Stimulated activated CD8-positive, alpha-beta memory T cell treated with anti-CD3 and anti-CD28 coated beads, Interleukin-4, amount 100 ng/mL, for 48 hours (primary cell): ENCODE data around the gene TFE3.

ENCODE experiments used
- DNase-seq: peaks from one replicate; pipeline ENCODE4 v3.0.0-alpha.2; 2020

Gene TFE3

GRCh38 chrX:49060914-49061313 is 17.8 kb upstream of the TFE3 start:
- DNase-seq, result no peak

DNA sequence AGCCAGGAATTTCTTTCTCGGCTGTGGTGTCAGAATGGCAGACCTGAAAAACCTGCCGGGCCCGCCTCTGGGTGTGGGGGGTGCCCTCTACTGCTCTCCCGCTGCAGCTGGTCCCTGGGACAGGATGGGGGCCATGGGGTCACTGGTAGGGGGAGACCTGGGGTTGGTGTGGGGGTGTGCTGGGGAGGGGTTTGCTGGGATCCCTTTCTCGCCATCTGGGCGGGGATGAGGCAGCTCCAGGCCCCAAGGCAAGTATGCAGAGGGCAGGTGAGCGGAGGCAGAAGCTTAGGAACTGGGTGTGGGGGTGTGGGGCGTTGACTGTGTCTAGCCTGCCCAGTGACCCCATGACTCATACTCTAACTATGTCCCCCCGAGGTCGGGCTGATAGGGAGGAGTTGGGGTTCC is 16.5 kb upstream of the TFE3 start:
- no peak for DNase-seq

DNA sequence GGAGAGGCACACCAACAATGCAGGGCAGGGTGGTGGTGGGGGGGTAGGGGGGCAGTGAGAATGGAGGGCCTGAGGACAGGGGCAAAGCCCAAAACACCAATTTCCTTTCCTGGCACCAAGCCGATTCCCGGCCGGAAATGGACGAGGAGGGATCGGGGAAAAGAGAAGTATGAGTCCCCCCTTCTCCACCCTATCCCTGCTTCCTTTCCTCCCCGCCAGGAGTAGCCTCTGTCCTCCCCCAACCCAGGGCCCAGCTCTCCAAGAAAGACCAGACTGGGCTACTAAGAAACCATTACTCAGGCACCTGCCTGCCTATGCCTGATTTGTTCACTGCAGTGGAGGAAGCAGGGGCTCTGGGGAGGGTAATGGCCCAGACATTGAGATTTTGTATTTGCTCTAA is 16.0 kb upstream of the TFE3 start:
- DNase-seq, result no peak

DNA sequence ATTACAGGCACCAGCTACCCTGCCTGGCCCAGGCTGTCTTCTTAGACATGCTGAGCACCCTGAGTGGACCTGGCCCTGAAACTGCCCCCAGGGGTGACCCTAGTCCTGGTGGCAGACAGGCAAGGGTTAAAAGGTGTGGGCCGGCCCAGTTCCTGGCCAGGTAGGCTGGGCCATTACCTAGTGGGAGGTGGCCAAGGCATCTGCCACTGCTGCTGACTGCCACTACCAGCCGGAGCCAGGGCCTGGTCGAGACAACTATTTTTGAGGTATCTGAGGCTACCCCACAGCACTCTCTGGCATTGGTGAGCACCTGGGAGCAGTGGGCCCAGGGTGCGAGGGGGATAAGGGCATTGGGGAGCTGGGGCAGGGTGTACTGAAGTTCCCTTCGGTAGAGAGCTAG is 15.6 kb upstream of the TFE3 start, which contains the start of gene CCDC120:
Gene CCDC120, plus strand, starts transcription at position 206 of the 400 bp plus-strand sequence. CDS start 3,043 bp downstream, outside the sequence.
- no peak for DNase-seq

- no peak for DNase-seq
These were observed 11.1 kb upstream of the TFE3 start for GRCh38 chrX:49054073-49054762.

GRCh38 chrX:49053223-49054072 is 10.3 kb upstream of the TFE3 start:
- DNase-seq, result peak; percentile 75

- no peak for DNase-seq
These were observed 777 bp upstream of the TFE3 start for GRCh38 chrX:49043987-49044281.

- DNase-seq, result no peak
These were observed 457 bp downstream of the TFE3 start for GRCh38 chrX:49042581-49043219.

DNA sequence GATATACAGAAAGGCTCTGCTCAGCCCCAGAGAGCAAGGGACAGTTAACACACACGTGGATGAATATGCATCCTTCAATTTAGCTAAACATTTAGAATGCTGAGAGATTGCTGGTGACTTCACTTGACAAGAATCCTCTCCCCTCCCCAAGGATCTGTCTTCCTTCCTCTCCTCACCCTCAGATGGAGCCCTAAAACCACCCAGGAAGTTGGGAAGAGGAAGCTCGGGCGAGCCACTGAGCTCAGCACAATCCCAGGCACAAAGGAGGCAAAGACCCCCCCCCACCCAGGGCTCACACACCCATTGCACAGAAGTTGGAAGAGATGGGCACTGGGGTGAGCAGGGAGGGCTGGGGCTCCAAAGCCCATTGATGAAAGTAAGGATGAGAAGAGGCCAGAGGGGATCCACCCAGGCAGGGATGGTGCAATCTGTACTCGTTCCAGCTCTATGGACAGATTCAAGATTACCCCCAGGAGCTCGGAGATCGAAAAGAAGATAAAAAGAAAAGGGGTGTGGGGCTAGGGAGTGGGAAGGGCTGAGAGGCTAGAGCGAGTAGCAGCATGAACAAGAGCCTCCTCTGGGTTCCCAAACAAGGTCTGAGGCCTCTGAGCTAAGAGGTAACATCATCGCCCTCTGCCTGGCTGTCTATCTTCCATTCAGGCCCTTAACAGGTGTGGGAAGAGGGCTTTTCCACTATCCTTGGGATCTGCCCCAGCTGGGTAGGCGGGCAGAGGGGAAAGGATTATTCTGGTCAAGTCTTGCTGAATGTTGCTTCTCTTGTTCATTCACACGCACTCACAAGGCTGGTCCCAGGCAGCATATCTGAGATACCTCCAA is 1.2 kb downstream of the TFE3 start:
- DNase-seq, result no peak

- no peak for DNase-seq
These were observed 2.7 kb downstream of the TFE3 start for GRCh38 chrX:49040376-49040955.

DNA sequence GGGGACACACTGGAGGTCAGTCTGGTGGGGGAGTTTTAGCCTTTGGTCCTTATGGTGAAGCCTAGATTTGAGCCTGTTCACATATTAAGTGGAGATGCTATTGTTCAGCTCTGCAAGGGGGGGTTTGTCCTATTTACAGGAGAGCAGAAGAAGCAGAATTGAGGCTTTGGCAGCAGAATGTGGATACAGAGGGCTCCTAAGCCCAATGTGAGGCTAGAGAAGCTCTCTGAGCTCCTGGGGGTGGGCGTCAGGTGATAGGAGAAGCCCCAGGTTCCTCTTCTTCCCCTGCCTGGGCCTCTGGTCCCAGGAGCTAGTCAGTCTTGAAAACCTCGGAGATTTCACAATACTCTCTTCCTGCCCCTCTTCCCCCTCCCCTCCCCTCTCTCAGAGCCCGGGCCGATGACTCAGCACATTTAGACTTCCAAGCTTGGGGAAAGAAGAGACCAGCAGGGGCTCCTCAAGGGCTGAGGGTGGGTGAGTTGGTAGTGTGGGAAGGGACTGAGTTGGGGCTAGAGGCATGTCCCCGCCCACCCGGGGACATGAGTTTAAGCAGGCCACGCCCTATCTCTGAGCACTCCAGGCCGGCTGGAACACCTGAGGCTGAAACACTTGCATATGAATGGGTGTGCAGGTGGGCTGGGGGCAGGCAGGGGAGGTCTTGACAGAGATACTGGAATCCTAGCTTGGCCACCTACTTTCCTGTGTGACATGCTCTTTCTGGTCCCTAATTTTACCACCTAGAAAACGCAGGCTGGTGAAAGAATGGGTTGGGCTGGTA is 3.4 kb downstream of the TFE3 start:
- DNase-seq, result peak; percentile 53

DNA sequence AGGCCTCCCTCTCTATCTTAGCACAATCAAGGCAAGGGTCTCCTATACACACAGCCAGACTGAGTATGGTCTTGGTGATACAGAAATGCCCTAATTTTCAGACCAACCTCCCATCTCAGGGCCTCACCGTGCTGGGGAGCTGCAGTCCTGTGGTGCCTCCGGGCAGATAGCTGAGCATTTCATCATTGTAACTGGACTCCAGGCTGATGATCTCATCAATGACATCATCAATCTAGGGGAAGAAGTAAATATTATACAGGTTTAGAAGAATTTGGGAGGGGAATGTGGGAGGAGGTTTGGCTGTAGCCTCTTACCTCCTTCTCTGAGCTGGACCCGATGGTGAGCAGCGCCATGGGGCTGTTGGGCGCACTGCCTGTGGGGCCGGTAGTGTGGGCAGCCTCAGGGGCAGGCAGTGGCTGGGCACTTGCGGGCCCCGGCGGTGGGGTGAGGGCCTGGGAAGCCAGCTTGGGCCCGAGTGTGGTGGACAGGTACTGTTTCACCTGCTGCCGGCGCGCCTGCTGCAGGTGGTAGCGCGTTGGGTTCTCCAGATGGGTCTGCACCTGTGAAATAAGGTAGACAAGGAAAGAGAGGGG is 5.2 kb downstream of the TFE3 start:
- DNase-seq, result no peak

DNA sequence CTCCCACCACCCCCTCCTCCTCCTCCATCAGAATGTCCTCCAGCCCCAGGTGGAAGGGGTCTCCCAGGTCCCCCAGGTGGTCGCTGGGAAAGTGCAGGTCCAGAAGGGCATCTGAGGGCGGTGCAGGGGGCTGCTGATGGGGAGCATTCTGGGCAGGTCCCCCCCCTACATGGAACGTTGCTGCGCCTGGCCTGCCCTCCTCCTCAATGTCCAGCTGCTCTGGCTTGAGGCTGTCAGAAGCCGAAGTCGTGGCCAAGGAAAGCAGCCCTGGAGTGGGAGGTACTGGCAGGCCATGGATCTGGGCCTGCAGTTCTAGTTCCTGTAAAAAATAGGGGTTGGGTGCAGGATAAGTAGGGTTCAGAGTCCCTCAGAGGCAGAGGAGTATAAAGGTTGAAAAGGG is 12.9 kb downstream of the TFE3 start:
- DNase-seq, result no peak

- no peak for DNase-seq
These were observed 13.3 kb downstream of the TFE3 start for GRCh38 chrX:49029876-49030275.

- DNase-seq, result no peak
These were observed 23.4 kb downstream of the TFE3 start for GRCh38 chrX:49019599-49020249.

DNA sequence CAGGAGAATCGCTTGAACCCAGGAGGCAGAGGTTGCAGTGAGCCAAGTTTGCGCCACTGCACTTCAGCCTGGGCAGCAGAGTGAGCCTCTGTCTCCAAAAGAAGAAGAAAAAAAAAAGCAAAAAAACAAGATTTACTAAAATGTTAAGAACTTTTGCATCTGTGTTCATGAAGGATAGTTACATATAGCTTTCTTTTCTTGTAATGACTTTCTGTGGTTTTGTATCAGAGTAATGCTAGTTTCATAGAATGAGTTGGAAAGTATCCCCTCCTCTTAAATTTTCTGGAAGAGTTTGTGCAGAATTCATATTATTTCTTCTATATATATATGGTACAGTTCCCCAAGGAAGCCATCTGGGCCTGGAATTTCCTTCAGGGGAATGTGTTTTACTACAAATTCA is 24.1 kb downstream of the TFE3 start:
- DNase-seq, result no peak

DNA sequence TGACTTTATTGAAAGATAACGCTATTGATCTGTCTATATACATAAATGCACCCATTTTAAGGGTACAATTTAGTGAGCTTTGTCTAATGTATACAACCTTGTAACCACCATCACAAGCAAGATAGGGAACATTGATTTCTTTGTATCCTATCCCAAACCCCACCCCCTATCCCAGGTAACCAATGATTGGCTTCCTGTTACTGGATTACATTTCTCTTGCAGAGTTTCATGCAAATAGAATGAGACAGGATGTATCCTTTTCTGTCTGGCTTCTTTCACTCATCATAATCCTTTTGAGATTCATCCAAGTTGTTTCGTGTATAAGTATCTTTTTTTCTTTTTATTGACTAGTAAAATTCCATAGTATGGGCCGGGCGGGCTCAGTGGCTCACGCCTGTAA is 39.5 kb downstream of the TFE3 start:
- no peak for DNase-seq

GRCh38 chrX:49002091-49002935 is 40.8 kb downstream of the TFE3 start, which contains the start of gene GRIPAP1:
GRIPAP1 (minus strand) TSS chrX:49002264; CDS start chrX:49002229, 35 bp downstream.
- peak; percentile 79 for DNase-seq

DNA sequence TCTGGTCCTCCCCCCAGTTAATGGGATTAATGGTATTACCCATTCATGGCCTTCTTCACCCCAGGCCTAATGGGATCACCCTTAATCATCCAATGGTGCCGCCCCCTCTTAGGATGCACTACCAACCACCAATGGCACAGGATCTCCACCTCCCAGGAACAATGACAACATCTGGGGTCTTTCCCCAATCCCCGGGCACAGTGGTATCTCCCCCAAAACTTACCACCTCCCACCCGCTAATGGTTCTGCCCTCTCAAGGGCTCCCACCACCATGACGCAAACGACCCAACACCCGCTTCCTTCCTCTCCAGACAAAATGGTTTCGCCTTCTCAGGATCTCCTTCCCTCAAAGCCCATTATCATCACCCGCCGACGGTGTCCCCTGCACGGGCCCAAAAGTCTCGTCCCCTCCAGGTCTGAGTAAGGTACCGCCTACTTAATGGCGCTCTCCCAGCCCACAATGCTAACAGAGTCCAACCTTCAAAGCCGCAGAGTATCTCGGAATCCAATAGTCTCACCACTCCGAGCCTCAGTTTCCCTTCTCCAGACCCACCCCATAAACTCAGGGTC is 41.6 kb downstream of the TFE3 start:
- peak; percentile 66 for DNase-seq
